ENCODE data around the gene TNP2. TPM values are rescaled to one million over a fixed set of nuclear protein-coding genes. Genes with fewer than 3 reads are reported as not detected.

TNP2 gene
- not detected in 5 replicates for total RNA-seq (2022; extraction: Qiagen RNA extraction)

DNA sequence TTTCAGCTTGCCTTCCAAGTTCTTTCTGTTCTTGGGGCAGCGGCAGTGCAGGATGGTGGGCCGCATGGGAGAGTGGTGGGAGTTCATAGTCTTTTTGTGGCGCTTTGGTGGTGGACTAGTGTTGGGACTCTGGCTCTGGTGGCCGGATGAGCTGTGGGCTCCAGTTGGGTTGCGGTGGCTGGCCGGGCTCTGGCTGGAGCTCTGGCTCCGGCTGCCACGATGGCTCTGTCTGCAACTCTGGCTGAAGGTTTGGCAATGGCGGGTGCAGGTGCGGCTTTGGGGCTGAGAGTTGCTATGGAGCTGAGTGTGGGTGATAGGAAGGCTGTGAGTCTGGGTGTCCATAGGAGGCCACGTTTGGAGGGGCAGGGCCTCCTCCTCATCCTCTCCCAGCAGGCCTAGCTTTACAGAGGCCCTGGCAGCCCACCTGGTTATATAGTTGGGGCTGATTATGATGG lies at the start of gene TNP2:
TSS of gene TNP2 (minus strand) at position 405 of the 455 bp plus-strand sequence. CDS start at position 342, 63 bp downstream.

DNA sequence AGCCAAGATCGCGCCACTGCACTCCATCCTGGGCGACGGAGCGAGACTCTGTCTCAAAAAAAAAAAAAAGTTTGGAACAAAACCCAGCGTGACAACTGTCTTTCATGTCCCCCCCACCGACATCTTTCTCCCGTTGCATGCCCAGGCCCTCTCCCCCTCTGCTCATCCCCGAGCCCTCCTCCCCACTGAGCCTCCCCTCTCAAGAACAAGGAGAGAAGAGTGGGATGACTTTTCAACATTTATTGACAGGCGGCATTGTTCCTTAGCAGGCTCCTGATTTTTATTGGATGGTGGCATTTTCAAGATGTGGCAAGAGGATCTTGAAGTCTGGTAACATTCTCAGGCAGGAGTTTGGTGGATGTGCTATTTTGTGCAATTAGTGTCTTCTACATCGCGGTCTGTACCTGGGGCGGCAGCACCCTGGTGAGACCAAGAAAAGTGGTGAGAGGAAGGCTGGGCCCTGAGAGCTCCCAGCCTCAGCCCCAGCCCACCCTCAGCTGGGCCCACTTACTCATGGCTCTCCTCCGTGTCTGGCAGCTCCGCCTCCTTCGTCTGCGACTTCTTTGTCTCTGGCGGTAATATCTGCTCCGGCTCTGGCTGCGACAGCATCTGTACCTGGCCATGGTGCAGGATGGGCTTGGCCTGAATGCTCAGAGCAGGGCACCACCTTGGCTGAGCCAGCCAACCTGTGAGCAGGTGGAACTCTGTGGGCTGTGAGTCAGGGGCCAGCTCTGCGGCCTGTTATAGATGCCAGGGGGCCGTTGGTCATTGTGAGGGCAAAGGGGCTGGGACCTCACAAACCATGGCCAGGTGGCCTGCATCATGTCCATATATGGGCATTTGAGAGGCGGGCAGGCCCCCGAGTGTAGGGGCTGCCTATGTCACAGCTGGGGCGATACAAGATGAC lies 11.7 kb upstream of the TNP2 start, which contains the start of gene PRM1:
TSS of gene PRM1 (minus strand) at position 715 of the 907 bp plus-strand sequence. CDS start at position 623, 92 bp downstream.

GRCh38 chr16:11276143-11276895 lies 7.2 kb upstream of the TNP2 start, which contains the start of gene PRM2:
PRM2 (minus strand) TSS chr16:11276480; CDS start chr16:11276370, 110 bp downstream.

DNA sequence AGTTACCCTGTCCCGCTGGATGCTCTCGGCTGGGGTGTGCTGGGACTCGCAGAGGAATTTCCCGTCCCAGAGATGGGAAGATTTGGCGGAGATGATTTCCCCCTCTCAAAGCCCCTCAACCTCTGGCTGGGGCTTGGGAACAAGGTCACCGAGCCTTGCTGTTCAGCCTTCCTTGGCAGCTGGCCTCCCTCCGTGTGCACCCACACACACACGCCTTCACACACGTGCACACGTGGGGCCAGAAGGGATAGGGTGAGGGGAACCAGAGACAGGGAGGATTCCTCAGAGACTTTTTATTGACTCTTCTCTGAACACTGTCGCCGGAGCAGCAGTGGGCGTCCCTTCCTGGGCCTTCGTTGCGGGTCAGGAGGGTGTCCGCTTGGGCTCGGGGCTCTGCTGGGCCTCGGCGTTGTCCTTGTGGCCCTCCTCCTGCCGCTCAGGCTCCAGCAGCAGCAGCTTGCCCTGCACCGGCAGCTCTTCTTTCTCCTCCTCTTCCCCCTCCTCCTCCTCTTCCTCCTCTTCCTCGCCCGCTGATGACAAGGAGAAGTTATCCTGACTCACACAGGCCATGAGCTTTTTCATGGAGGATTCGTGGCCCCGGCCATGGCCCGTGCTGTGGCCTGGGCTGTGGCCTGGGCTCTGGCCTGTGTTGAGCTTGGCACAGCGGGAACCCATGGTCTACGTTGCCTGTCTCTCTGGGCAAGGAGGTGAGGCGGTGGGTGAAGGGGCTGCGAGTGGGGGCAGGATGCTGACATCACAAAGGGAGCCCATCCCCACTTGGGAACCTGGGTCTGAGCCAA lies 4.0 kb upstream of the TNP2 start, which contains the start of gene PRM3:
TSS of gene PRM3 (minus strand) at position 709 of the 800 bp plus-strand sequence. CDS start at position 675, 34 bp downstream.

DNA sequence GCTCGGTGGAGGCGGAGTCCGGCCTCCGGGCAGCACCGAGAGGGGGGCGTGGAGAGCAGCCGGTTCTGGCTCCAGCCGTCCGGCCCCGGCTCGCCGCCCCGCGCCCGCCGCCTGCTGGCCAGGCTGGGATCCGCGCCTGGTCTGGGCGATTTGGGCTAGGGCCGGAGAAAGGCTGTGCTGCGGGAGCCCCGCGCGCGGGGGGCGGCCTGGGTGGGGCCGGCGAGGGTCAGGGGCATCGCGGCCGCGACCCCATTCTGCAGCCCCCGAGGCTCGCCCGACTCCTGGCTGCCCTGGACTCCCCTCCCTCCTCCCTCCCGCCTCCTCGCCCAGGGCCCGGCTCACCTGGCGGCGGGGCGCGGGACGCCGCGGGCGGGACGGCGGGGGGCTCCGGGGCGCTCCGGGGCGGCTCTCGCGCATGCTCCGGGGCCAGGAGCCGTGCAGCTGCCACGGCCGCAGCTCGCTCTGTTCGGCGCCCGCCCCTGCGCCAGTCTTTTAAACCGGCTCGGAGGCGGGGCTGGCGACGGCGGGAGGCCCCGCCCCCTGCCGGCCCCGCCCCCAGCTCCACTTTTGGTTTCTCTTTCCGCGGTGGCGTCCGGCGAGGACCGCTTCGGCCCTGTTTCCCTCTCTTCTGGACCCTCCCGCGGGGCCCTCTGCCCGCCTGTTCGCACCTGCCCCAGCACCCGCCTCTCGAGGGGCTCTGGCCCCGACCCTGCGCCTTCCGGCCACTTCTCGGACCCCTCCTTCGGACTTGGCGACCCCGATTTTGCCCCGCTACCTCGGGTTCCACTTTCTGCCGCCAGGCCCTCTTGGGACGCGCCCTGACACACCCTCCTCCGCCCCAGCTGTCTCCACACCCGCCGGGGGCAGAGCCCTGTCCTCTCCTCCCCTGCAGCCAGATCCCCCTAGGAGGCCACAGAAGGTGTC lies 13.1 kb downstream of the TNP2 start, which contains the start of gene SOCS1:
TSS of gene SOCS1 (minus strand) at position 468 of the 924 bp plus-strand sequence. CDS start 726 bp downstream, outside the sequence.

Other genes starting within 250 kb of the TNP2 start
- 5.6 to 18.1 TPM (median 14.1 TPM) in 5 replicates for gene SOCS1, start 13.1 kb downstream of the TNP2 start, total RNA-seq (2022; extraction: Qiagen RNA extraction)
- not detected in 5 replicates for gene PRM3, start 4.3 kb upstream of the TNP2 start, total RNA-seq (2022; extraction: Qiagen RNA extraction)
- not detected in 5 replicates for gene PRM2, start 7.2 kb upstream of the TNP2 start, total RNA-seq (2022; extraction: Qiagen RNA extraction)
- gene PRM1, start 12.0 kb upstream of the TNP2 start, total RNA-seq (2022; extraction: Qiagen RNA extraction) = not detected in 5 replicates
- gene RMI2, start 76.1 kb upstream of the TNP2 start, total RNA-seq (2022; extraction: Qiagen RNA extraction) = 25.8 to 35.2 TPM (median 33.6 TPM) in 5 replicates

Data from A549 treated with AZD2906 at 1 μM for 4 hours (cell line).